ENCODE measurements around the gene COQ8B.

DNA sequence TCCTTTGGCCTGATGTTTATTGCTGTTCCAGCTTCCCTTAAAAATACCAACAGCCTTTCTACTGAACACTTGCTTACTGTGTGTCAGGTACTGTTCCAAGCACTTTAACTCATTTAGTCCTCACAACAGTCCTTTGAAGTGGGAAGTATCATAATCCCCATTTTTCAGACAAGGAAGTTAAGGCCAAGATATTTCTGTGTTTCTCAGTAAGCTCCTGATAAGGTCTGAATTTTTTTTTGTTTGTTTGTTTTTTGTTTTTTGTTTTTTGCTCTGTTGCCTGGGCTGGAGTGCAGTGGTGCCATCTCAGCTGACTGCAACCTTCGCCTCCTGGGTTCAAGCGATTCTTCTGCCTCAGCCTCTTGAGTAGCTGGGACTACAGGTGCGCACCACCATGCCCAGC, 41.8 kb upstream of the COQ8B start:
- TF ChIP-seq ZFX (IDR thresholded peaks at IDR 0.05; ENCODE audit: borderline replicate concordance) = no peak
- TF ChIP-seq, protein P1, sequence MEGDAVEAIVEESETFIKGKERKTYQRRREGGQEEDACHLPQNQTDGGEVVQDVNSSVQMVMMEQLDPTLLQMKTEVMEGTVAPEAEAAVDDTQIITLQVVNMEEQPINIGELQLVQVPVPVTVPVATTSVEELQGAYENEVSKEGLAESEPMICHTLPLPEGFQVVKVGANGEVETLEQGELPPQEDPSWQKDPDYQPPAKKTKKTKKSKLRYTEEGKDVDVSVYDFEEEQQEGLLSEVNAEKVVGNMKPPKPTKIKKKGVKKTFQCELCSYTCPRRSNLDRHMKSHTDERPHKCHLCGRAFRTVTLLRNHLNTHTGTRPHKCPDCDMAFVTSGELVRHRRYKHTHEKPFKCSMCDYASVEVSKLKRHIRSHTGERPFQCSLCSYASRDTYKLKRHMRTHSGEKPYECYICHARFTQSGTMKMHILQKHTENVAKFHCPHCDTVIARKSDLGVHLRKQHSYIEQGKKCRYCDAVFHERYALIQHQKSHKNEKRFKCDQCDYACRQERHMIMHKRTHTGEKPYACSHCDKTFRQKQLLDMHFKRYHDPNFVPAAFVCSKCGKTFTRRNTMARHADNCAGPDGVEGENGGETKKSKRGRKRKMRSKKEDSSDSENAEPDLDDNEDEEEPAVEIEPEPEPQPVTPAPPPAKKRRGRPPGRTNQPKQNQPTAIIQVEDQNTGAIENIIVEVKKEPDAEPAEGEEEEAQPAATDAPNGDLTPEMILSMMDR (IDR thresholded peaks at IDR 0.05) = no peak
